HG02885 (cell line): ENCODE measurements around the gene MAP1LC3A.

ENCODE experiments used
- ATAC-seq: cut with Tn5 transposase; IDR thresholded peaks from one replicate; pipeline ENCODE4 v1.9.1; 2021; ENCODE audit warnings: mild to moderate bottlenecking; ENCODE audit not compliant: unreplicated experiment, poor library complexity

The MAP1LC3A gene

GRCh38 chr20:34600892-34601653 lies 42.6 kb downstream of the MAP1LC3A start:
- ATAC-seq: no peak

DNA sequence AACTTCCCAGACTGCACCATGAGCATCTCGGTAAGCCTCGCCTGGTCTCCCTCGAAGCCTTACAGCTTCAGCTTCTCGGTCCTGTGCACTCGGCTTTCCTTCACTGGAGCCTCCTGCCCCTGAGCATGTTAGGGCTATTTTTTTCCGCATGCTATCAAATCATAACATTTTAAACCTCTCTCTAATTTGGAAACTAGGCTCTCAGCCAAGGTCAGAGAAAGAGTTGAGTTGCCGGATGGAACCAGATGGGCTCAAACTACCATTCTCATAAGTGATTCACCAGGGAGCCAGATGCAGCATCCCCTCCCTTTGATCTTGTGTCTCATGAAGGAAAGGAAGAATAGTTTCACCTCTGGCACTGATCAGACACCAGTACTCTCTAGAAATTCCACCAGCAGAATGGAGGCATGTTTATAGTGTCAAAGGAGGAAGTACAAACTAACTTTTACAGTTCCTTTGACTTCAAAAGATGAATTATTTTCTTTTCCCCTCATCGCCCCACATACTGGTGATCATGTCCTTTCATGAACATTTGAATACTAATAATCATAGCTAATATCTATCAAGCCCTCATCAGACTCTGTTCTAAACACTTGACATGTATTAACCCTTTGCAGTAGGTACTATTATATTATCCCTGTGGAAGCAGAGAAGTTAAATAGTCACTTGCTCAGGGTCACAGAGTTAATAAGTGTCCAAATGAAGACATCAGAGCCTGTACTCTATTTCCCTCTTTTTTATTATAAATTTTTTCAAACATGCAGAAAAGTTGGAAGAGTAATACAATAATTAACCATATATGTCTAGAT lies 46.7 kb downstream of the MAP1LC3A start:
- no peak for ATAC-seq

- no peak for ATAC-seq
These were observed 48.5 kb downstream of the MAP1LC3A start for GRCh38 chr20:34607066-34607465.
